ENCODE data around the gene MYL7.

- TF ChIP-seq PATZ1 (CRISPR knock-in tag; IDR thresholded peaks at IDR 0.05; ENCODE audit: borderline replicate concordance) (no peak), ARNTL (CRISPR knock-in tag; IDR thresholded peaks at IDR 0.05; ENCODE audit: borderline replicate concordance, low read depth) (no peak), ZFP3 (CRISPR knock-in tag; IDR thresholded peaks at IDR 0.05) (no peak), ZNF70 (CRISPR knock-in tag; IDR thresholded peaks at IDR 0.05) (no peak)
Measured at GRCh38 chr7:44116789-44117666, 24.1 kb downstream of the MYL7 start.

All from SK-N-SH treated with all-trans-retinoic acid at 6 μM for 48 hours (cell line).